RWPE1 (cell line): ENCODE results near the gene DHX35.

Experiments used
- CTCF ChIA-PET: fragments of 350-600 bp; sonication (Branson Sonifier 250); formaldehyde crosslinking; extraction: SDS; loops from one replicate; lab custom pipeline; 2021; lab: Yijun Ruan, JAX
- POLR2A ChIA-PET: fragments of 400-600 bp; formaldehyde crosslinking; extraction: SDS; loops from one replicate; lab custom pipeline; 2020; ENCODE audit warnings: antibody characterized with exemption; ENCODE audit not compliant: low non-redundant PET; lab: Yijun Ruan, JAX
- DNase-seq: peaks from one replicate; pipeline ENCODE4 v3.0.0; 2012; ENCODE audit warnings: low spot score
- H3K27ac ChIP-seq: fragments of 450-650 bp; 2 replicates; pipeline ENCODE4 v1.5.1; 2017
- TF ChIP-seq, protein P1 (sequence below): fragments of 450-650 bp; conservative IDR thresholded peaks from 2 replicates; pipeline ENCODE4 v1.5.1; 2017; ENCODE audit warnings: low read depth, mild to moderate bottlenecking

The DHX35 gene

DNA sequence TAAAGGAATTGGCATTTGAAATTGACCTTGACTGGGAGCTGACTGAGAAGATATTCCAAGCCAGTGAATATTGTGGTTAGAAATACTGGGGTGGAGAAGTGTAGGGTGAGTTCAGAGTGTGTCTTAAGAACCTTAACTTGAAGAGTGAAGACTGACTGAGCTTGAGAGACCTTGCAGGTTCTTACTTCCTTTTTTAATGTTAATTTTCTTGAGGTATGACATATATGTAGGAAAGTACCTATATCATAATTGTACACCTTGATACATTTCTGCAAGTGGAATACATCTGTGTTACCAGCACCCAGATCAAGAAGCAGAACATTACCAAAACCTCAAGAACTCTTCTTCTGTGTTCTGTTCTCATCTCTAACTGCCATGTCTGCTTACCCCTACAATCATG, 11.0 kb downstream of the DHX35 start:
- ChIA-PET POLR2A (no interaction called here), CTCF (no interaction called here)
- no peak overlapping the region for H3K27ac ChIP-seq
- no peak for DNase-seq
- TF ChIP-seq, protein P1, sequence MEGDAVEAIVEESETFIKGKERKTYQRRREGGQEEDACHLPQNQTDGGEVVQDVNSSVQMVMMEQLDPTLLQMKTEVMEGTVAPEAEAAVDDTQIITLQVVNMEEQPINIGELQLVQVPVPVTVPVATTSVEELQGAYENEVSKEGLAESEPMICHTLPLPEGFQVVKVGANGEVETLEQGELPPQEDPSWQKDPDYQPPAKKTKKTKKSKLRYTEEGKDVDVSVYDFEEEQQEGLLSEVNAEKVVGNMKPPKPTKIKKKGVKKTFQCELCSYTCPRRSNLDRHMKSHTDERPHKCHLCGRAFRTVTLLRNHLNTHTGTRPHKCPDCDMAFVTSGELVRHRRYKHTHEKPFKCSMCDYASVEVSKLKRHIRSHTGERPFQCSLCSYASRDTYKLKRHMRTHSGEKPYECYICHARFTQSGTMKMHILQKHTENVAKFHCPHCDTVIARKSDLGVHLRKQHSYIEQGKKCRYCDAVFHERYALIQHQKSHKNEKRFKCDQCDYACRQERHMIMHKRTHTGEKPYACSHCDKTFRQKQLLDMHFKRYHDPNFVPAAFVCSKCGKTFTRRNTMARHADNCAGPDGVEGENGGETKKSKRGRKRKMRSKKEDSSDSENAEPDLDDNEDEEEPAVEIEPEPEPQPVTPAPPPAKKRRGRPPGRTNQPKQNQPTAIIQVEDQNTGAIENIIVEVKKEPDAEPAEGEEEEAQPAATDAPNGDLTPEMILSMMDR = no peak

DNA sequence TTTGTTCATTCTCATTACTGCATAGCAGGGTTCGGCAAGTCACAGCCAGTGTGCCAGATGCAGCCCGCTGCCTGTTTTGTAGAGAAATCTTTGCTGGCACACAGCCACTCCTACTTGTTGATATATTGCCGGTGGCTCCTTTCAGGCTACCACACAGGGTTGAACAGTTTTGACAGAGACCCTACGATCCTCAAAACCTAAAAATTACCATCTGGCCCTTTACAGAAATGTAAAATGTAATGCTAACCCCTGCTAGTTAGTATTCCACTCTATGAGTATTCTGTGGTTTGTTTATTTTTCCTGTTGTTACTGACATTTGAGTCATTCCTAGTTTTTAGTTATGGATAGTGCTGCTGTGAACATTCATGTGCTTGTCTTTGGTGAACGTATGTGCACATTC, 11.5 kb downstream of the DHX35 start:
- ChIA-PET CTCF (no interaction called here), POLR2A (no interaction called here)
- no peak overlapping the region for H3K27ac ChIP-seq
- TF ChIP-seq, protein P1 = no peak
- no peak for DNase-seq

- ChIA-PET CTCF (interaction anchor here (0.7 to 1.2 kb wide), 3 partner anchors 10 to 745 kb away, joined by 3 read pairs; no protein-coding TSS in a partner anchor), POLR2A (no interaction called here)
- TF ChIP-seq, protein P1 = no peak
- H3K27ac ChIP-seq = no peak overlapping the region
- DNase-seq = no peak
These were observed 13.5 kb downstream of the DHX35 start for GRCh38 chr20:38975539-38976120.

GRCh38 chr20:38979434-38979833, 17.3 kb downstream of the DHX35 start:
- ChIA-PET POLR2A (no interaction called here), CTCF (interaction anchor here (0.9 kb wide), 1 partner anchor 70 kb away, joined by 5 read pairs; no protein-coding TSS in a partner anchor)
- TF ChIP-seq, protein P1 = no peak
- no peak overlapping the region for H3K27ac ChIP-seq
- DNase-seq = no peak

DNA sequence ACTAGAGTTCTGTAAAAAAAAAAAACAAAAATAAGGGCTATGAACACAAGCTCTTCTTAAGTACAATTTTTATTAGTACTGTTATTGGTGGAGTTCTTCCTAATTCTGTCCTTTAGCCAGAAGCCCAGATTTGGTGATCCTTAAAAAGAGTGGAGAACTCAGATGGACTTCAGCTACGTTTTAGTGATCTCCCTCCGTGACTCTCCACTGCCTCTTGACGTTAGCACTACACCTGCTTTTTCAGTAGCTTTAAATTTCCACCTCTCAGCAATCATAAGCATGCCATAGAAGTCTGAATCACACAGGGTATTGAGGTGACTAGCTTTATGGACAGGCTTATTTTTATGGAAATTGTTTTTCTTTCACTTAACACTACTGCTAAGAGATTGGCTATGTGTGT, 17.7 kb downstream of the DHX35 start:
- DNase-seq = no peak
- H3K27ac ChIP-seq = no peak overlapping the region
- POLR2A ChIA-PET = no interaction called here
- TF ChIP-seq, protein P1 = no peak
- CTCF ChIA-PET = interaction anchor here (0.6 to 0.9 kb wide), 2 partner anchors 9 to 70 kb away, joined by 5 to 7 read pairs; no protein-coding TSS in a partner anchor

DNA sequence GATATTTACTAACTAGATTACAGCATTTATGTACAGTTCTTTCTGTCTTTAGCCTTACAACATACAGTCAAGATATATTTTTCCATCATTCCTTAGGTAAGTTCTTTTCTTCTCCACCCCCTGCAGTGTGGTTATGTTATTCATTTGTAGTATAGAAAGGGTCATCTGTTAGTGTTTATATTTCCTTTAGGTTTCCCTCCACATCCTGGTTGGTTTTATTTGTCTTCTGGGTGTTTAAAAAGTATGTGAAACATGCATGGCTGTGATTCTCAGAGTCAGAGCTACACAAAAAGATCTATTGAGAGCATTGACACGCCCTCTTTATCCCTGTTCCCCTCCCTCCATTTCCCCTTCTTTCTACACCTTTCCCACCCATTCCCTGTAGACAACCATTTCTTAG, 20.1 kb downstream of the DHX35 start:
- ChIA-PET POLR2A (no interaction called here), CTCF (interaction anchor here (0.6 kb wide), 1 partner anchor 32 kb away, joined by 3 read pairs; no protein-coding TSS in a partner anchor)
- H3K27ac ChIP-seq = no peak overlapping the region
- no peak for DNase-seq
- TF ChIP-seq, protein P1 = no peak
